Activated gamma-delta T cell treated with Interleukin-2 at 50 U/mL for 16 hours (primary cell): ENCODE data around the gene GABRB2.

Experiments used
- DNase-seq: peaks from one replicate; pipeline ENCODE4 v3.0.0-alpha.2; 2020

The GABRB2 gene

GRCh38 chr5:161467703-161468102, 78.8 kb downstream of the GABRB2 start:
- DNase-seq = no peak

- no peak for DNase-seq
Observed at GRCh38 chr5:161460741-161461140, 85.8 kb downstream of the GABRB2 start.

DNA sequence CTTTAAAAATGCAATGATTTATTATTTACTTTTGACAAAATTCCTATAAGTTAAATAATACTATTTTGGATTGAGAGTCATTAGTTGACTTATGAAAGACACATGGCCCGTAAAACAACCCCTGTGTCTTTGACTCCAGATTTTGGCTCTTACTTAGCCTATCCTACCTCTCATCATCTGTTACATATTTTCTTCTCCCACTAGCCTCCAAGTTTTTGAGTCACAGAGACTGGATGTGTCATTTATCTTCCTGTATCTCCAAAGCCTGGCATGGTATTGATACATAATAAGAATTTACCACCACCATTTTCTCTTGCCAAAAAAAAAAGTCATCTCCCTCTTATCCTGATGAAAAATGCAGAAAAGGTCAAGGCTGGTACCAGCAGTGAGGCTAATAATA, 99.9 kb downstream of the GABRB2 start:
- no peak for DNase-seq

GRCh38 chr5:161442471-161442870, 104.1 kb downstream of the GABRB2 start:
- DNase-seq = no peak

GRCh38 chr5:161432798-161433197, 113.7 kb downstream of the GABRB2 start:
- no peak for DNase-seq

- DNase-seq = no peak
Observed at GRCh38 chr5:161431963-161432362, 114.6 kb downstream of the GABRB2 start.

DNA sequence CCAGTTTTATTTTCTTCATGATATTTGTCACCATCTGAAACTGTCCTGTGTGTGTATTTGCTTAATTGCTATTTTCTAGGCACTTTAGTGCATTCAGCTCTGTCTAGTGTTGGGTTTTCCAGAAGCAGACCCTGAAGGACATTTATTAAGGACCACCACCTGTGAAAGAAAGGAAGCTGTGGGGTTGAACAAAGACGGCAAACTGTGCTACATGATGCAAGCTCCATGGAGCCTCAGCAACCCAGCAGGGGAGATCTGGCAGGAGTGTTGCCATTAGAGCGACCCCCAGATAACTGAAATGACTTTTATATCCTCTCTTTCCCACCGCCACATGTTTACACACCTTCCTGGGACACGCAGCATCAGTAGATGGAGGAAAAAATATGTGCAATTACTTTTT, 125.5 kb downstream of the GABRB2 start:
- no peak for DNase-seq

GRCh38 chr5:161420521-161420920, 126.0 kb downstream of the GABRB2 start:
- DNase-seq = no peak

DNA sequence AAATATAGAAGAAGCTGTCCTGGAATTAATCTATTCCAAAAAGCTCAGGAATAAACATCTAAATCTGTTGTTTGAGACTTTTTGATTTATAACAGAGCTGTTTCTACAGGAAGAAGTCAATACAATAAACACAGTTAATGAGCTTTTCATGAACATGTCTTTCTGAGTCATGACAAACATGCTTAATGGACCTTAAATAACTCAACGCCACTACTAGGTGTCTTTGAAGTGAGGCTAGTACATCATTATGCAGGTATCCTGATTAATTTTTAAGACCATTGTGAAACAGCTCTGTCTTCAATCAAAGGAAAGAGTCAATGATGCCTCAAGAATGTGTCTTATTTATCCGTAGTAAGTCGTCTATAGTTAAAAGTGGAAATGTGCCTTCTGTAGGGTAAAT, 131.6 kb downstream of the GABRB2 start:
- DNase-seq = no peak

DNA sequence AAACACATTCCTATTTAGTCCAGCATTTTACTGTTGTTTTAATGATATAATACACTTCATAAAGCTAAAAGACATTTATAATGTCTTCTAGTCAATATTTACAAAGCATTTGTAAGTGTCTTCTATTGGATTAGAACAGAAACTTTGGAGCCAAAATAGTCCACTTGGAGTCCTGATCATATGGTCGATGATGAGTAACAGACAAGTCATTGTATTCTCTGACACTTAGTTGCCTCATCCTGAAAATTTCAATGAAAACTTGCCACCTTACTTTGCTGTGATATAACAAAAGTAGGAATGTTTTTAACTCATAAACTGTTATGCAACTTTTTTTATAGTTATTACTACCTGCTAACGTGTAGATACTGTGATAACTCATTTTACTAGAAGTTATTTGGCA, 132.5 kb downstream of the GABRB2 start:
- DNase-seq = no peak

DNA sequence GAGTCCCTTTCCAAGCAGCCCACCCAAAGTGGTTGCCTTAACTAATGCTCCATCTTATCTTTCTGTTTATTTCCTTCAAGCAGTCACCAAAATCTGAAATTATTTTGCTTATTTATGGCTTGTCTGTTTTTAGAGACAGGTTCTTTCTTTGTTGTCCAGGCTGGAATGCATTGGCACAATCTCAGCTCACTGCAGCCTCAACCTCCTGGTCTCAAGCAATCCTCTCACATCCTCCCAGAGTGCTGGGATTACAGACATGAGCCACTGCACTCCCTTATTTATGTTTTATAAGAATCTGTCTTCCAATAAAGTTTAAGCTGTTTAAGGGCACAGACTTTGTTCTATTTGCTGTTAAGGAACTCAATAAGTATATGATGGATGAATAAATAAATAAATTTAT, 133.7 kb downstream of the GABRB2 start:
- no peak for DNase-seq

DNA sequence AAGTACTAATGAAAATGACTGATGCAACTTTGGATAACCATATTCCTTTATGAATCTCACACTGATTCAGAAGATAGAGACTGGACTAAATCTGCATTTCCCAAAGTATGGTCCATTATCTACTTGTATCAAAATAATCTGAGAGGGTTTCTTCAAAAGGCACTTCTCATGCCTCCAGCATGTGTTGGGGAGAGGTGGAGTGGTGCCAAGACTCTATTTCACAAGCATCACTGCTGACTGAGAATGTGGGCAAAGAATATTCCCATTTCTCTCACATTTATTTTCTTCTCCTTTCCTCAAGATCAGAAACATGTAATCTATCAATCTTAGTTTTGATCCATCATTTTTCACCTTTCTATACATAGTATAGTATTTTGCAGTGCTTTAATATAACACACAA, 135.4 kb downstream of the GABRB2 start:
- DNase-seq = no peak

DNA sequence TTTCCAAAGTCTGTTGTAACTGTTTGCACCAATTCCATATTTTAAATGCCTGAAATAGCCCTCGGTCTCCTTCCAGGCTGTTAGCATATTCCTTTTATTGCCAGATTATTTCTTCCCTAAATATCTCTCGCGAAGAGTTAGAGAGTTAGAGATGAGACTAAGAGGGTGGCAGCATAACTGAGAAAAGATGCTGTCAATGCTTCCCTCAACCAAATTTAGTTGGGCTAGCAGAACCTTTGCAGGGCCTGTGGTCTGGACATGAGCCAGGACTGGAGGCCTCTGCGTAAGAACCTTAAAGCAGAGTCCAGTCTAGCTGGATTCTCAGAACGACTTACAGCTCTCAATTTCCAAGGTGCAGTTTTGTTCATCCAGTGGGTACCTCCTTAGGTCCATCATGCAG, 135.9 kb downstream of the GABRB2 start:
- DNase-seq = no peak

DNA sequence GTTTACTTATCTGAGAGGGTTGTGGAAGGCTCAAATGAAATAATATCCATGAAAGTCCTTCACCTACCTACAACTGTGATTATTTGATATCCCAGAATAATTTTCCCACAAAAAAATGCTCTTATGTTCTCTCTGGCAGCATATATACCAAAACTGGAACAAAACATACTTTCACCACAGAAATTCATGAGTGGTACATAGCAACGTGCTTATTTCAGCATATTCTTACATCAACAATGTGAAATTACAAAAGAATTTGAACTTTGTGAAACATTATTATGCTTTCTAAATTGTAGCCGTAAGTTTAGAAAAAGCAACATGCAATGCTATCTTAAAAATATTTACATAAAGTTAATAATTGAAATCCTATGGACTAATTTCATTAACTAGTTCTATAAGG, 137.1 kb downstream of the GABRB2 start:
- DNase-seq = no peak

- DNase-seq = no peak
Observed at GRCh38 chr5:161406880-161407279, 139.6 kb downstream of the GABRB2 start.

- DNase-seq = no peak
Observed at GRCh38 chr5:161403996-161404395, 142.5 kb downstream of the GABRB2 start.

GRCh38 chr5:161403121-161403520, 143.4 kb downstream of the GABRB2 start:
- DNase-seq = no peak

DNA sequence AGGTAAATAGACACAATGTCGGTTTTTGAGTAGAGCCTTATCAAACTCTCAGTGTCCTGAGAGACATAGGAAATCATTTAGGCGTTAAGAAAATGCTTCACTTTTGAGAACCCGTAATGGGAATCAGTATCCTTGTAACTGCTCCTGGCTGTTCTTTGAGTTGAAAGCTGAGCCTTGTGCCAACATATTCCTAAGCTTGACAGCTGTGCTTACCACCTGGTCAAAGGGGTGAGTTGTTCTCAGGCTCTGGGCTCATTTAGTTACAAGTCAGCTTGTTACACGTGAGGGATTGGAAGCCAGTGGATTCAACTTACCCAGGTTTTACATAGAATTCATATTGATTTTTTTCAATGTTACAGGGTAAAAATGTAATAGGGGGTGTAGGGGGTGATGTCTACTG, 145.9 kb downstream of the GABRB2 start:
- no peak for DNase-seq

DNA sequence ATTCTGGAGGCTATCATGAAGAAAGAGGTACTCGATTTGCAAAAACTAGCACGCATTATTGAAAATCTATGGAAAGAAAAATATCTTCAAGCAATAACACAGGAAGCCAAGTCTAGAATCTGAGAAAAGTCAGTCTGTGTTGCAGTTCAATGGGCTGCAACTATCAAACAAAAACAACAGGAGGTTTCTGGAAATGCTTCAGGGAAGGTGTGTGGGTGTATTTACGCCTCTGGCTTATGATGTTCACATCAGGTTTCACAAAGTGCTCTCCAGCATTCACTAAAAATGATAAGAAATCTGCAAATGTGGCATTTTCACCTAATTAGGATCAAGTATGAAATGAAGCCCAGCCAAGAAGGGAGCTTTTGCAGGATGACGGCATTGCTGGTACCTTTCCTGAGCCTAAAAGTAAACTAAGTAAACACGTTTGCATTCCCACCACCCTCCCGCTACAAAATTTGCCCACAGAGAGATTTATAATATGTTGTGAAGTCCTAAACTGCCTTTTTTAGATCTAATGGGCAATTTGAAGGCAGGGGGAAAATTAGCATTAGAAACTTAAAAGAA, 146.4 kb downstream of the GABRB2 start:
- no peak for DNase-seq

DNA sequence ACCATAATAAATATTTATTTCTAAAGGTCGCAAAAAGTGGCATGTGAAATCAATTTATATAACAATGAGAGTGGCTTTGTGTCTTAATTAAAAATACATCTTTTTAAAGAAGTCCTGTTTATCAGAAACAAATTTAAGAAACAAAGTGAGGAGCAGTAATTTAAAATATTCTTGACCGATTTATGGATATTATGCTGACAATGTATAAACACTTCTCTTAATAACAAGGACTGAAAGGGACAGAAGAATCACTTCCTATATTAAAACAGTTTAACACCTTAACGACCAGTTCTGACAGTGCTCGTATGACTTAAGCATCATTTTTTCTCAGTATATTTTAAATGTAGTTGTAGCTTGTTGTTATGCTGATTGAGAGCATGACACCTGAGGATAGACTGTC, 149.1 kb downstream of the GABRB2 start:
- no peak for DNase-seq

DNA sequence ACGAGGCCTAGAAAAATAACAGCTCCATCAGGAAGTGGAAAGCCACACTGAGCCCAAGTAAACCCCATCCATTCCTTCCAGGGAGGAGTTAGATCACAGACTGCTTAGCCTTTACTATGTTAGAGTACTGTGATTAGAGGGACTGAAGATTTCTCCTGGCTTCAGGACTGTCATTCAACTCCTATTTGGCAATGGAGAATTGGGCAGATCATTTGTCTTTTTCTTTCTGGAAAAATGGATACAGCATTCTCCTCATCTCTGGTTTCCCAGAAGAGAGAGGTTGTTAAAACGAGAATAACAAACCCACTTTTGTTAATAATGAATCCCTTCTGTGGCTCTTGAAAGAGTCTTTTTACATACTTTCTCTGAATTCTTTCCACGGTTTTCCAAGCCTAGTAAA, 150.4 kb downstream of the GABRB2 start:
- DNase-seq = no peak

- DNase-seq = no peak
Observed at GRCh38 chr5:161391724-161392123, 154.8 kb downstream of the GABRB2 start.

DNA sequence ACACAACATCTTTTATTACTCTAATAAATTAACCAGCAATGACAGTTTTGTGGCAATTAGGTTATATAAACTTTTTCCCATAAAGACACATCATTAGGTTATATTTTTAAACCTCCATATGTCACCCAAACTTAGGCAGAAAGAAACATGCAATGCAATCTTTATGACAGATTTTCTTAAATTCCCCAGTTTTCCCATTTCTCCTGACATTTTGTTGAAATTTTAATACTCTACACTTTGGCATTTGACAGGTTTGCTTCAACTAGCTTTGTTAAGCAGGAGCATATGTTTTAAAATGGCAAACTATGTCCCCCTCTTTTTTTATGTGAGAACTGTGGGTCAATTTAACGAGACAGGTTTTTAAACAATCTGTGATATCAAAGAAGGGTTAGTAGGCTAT, 155.5 kb downstream of the GABRB2 start:
- no peak for DNase-seq

DNA sequence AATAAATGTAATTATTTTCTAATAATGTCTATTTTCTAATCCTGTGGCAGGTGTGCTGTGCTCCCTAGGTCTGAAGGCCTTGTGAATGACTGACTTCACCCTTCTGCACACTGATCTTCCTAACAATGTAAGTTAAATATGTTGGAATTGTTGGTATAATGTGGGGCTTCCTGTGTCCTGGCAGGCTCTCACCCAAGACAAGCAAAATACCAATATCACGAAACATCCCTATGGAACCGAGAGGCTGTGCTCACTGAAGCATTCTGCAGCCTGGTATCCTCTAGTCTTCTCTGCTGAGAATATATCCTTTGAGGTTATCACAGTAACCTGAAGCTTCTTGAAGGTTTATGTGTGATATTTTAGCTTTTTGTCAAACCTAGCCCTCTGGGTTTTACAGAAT, 159.4 kb downstream of the GABRB2 start:
- DNase-seq = no peak

DNA sequence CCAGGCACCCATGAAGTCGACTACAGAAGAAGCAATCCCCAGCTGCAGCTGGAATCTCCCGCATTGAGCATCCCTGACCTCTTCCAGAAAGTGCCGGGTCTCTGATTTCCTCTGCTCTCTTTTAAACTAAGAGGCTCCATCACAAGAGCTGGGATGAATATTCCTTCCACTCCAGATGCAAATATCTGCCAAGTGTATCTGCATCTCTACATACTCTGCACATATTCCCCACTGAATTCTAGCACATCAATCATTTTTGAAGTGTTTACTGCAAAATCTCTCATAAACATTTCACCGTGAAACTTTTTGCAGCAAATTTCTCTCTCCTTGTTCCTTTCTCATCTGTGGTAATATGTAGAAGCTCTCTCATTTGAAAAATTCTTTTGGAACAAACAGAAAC, 161.5 kb downstream of the GABRB2 start:
- DNase-seq = no peak

DNA sequence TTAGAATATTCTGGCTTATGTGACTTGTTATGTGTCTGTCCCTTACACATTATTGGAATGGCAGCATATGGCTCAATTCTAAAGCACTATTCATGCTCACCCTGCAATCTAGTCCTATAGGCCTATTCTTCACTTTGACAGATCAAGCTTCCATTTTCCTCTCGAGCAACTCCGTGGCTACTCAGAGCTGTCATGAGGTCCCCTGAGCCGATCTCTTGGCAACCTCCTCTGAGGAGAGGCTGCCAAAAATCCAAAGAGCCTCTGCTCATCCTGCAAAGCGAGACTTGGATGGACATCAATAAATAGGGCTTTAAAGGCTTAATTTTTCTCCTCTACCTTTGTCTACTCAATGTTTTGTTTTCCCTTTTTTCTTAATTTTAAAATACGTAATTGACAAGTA, 163.8 kb downstream of the GABRB2 start:
- no peak for DNase-seq
